ENCODE measurements around the gene HVCN1.

HVCN1 gene

GRCh38 chr12:110698171-110698902, 9.4 kb upstream of the HVCN1 start:
- peak; percentile 58 for DNase-seq

DNA sequence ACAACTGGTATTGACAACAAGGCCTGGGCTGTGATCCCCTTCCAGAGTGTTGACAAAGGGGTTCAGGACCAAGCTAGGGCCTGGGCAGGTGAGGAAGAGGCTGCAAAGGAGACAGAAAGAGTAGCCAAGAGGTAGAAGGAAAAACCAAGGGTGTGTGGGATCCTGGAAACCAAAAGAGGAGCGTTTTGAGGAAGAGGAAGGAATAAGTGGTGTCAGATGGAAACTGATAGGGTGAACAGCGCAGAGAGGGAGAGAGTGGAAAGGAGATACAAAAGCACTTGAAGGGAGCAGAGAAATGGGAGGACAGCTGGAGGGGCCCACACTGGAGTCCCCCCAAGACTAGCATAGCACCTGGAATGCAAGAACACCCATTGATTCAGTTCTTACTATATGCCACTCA, 8.3 kb upstream of the HVCN1 start:
- no peak for DNase-seq

DNA sequence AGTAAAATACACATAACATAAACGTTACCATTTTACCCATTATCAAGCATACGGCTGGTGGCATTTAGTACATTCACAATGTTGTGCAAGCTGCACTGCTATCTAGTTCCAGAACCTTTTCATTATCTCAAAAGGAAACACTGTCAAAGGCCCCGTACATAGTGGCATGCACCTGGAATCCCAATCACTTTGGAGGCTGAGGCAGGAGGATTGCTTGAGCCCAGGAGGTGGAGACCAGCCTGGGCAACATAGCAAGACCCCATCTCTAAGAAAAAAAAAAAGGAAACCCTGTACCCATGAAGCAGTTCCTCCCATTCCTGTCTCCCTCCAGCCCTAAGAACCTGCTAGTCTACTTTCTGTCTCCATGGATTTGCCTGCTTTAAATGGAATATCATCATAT, 7.4 kb upstream of the HVCN1 start:
- no peak for DNase-seq

DNA sequence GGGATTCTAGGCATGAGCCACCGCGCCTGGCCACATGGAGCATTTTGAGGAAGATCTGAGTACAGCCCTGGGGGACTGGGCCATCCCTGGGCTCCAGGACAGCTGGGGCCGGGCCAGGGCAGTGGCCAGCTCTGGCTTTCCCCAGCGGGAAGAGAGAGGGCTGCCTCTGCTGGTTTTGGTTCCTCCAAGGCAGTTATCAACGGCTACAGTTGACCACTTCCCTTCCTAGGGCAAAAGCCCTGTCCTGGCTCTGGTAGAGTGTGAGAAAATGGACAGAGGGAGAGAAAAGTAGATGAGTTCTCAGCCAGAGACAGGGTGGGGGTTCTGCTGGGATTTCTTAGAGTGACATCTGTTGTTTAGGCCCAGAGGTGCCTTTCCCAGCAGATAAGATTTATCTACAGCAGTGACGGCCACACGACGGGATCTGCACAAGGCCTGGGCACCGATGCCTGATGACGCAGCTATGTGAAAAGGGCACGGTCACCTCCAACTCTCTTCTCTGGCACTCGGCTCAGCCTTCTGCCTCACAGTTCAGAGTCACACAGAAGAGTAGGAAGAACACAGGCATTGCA, 5.5 kb upstream of the HVCN1 start:
- DNase-seq, result no peak

GRCh38 chr12:110693731-110694130, 4.8 kb upstream of the HVCN1 start:
- DNase-seq, result no peak

DNA sequence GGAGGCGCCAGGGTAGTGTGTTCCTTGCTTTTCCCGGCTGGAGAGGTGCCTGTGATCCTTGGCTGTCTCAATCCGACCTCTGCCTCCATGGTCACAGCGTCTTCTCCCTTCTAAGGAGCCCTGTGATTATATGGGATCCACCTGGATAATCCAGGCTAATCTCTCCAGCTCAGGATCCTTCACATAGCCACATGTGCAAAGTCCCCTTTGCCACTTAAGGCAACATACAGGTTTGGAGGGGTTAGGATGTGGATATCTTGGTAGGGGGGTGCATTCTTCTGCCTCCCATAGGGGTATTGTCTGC, 1.2 kb upstream of the HVCN1 start:
- DNase-seq, result no peak

DNA sequence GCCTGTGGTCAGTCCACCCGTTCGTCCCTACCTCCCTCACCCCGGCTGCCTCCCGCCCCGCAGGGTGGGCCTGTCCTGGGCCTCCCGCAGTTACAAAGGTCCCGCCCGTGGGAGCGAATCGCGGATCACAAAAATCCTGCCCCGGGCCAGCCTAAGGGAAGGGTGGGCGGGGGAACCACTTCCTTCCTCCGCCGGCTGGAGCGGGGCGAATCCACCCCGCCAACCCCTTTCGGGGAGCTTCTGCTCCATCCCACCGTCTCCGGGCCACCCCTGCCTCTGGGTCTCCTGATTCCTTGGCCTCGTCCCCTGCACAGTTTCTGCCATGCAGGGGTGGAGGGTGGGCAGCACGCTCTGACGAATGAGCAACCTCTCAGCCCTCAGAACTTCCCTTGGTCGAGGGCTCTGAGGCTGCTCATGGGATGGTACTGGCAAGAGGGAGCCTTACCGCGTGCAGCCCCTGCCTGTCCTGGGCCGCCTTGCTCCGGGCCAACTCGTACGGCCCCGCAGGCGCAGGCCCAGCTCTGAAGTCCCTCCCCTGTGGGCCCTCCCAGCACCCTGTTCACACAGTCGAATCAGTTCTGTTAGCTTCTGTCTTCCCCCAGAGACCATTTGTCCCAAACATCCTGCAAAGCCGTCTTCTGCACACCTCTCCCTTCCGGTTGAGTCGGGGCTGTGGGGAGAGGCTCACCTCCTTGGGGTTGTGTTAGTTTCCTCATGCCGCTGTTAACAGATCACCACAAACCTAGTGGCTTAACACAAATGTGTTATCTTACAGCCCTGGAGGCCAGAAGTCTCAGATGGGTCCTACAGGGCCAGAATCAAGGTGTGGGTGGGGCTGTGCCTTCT, 589 bp upstream of the HVCN1 start:
- DNase-seq, result no peak

DNA sequence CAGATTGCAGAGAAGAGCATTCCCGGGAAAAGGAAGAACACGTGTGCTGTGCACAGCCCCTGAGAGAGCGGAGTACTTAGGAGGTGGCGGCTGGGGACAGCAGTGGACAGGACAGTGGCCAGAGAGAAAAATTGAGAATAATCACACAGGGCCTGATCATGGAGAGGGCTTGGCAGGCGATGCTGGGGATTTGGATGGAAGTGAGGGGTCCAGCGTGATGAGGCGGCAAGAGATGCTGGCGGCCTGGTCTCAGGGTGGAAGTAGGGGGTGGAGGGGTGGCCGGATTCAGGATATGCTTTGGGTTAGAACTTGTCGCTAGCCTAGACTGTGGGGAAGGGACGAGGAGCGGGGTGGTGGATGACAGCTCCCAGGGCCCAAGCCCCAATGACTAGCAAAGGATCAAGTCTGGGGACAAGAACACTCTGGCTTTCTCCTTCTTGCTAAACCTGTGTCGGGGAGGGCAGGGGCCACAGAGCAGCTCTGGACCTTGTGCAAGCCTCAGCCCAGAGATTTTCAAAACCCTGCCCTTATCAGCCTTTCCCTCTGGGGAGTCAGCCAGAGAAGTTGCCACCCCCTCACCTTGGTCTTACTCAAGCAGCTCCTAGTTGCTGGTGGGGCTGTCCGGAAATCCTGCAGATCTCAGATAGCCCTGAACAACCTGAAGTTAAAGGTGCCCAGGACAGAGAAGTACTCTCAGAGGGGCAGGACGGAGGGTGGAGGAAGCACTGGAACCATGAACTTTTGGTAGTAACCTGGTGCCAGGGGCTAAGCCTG, 1.3 kb downstream of the HVCN1 start:
- no peak for DNase-seq

- DNase-seq, result no peak
Measured at GRCh38 chr12:110686294-110686903, 2.5 kb downstream of the HVCN1 start.

DNA sequence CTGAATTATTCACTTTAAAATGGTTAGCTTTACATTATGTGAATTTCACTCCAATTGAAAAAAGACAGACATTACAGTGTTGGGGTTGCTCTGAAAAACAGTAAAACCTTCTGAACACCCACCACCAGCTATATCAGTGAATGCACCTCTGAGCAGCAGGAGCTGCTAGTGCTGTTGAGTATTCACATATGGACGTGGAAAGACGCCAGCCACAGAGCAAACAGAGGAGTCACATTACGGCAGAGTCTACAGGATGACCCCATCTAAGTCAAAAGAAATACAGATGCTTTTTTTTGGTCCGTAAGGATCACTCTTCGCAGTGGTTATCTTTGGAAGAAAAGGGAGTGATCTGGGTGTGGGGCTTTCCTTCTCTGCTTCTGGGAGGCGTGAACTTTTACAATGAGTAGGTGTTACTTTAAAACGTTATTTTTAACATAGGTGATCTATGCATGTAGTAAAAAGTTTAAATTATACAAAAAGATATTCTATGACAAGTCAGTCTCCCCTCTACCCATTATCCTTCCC, 4.5 kb downstream of the HVCN1 start:
- peak; percentile 34 for DNase-seq

- DNase-seq, result no peak
Measured at GRCh38 chr12:110683888-110684287, 5.0 kb downstream of the HVCN1 start.

DNA sequence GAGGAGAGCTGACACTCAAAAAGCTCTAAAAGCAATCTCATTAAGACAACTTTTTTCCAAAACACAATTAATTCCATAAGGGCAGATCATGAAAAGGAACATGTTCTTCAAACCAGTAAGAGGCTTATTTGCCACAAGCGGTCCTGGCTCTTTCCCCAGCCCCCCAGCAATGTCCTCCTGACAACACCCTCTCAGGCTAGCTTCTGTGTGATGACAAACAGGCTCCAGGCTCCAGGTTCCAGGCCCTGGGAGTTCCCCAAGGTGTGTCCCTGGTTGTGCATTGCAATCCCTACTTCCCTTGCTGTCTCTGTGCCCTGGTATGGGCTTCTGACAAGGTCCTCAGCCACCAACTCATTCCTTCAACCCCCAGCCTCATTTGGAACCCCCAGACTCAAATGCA, 8.9 kb downstream of the HVCN1 start:
- no peak for DNase-seq

GRCh38 chr12:110679201-110679600, 9.7 kb downstream of the HVCN1 start:
- no peak for DNase-seq

- no peak for DNase-seq
Measured at GRCh38 chr12:110677982-110678381, 10.9 kb downstream of the HVCN1 start.

DNA sequence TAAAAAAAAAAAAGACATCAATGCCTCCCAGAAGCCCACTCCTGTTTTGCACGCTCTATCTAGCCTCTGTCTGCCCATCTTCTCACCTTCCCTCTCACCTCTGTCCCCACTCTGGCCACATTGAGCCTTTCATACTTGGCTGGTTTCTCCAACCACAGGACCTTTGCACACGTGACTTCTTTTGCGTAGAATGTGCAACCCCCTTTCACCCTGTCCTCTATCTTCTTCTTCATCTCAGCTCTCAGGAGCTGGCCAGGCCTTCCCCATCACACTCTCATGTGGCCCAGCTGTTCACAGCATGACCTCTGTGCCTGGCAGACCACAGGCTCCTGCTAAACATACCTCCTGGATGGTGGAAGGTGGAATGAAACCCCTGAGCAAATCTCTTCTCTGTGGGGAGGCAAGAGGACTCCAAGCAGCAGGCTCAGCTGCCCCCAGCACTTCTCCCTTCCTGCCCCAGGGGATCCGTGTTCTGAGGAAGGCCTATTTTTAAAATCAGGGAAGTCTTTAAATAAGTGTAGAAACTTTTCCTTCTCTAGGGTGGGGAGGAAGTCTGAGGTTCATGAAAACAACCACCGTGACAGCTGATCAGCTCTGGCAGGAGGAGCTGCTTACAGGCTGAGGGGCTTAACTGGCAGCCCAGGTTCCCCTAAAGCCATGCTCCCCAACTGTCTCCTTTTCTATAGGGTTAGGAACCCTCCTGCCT, 11.6 kb downstream of the HVCN1 start:
- no peak for DNase-seq

DNA sequence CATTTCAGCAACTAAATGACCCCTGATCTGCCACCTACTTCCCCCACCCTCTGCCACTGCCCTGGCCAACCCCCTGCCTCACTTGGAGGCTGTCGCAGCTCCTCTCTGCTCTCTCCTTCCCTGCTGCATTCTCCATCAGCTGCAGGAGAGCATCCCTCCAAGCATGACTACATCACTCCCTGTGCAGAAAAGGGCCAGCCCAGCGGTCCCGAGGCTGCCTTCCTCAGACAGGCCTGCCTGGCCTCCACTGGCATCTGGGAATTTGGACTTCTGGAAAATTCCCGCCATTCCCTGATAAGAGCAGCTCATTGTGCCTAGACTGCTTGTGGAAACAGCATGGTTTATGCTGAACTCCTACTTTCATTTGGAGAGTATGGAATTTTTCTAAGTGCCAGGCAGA, 12.7 kb downstream of the HVCN1 start:
- no peak for DNase-seq

- no peak for DNase-seq
Measured at GRCh38 chr12:110670161-110670701, 18.7 kb downstream of the HVCN1 start.

GRCh38 chr12:110669193-110669502, 19.8 kb downstream of the HVCN1 start:
- DNase-seq, result no peak

- no peak for DNase-seq
Measured at GRCh38 chr12:110668480-110669192, 20.3 kb downstream of the HVCN1 start.

DNA sequence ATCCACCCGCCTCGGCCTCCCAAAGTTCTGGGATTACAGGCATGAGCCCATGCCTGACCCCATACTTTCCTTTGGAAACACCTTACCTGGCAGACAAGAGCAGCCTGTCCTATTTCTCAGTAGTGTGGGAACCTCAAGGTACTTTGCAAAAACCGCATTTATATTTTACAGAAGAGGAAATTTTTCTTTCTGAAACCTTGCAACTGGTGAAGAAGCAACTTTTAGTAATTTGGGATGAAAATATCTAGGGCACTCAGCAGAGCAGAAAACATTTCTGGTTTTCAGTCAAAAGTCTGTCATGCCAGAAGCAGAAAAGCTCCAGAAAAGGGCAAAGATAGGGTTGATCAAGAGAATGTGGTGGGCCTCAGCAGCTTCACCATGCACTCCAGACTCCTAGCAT, 21.2 kb downstream of the HVCN1 start:
- DNase-seq, result no peak

- DNase-seq, result no peak
Measured at GRCh38 chr12:110666892-110667291, 22.0 kb downstream of the HVCN1 start.
